CD4-positive, alpha-beta memory T cell (primary cell): Measurements from ENCODE around the gene GNAI1. TPM values are rescaled to one million over a fixed set of nuclear protein-coding genes. Genes with fewer than 3 reads are reported as not detected.
A peak's percentile ranks its signal among the peaks of the same experiment; 100 is the strongest.

Source experiments
- CTCF ChIA-PET: fragments of 350-600 bp; sonication (Branson Sonifier 250); formaldehyde crosslinking; loops from one replicate; lab custom pipeline; 2021; ENCODE audit warnings: inconsistent platforms; ENCODE audit not compliant: partially characterized antibody; lab: Charles Lee
- POLR2A ChIA-PET: fragments of 350-600 bp; sonication (Branson Sonifier 250); formaldehyde crosslinking; loops from one replicate; lab custom pipeline; 2021; ENCODE audit not compliant: partially characterized antibody; lab: Charles Lee
- DNase-seq, 5 donors: peaks; one replicate each; pipeline versions ENCODE4 v3.0.0 to v3.0.0-alpha.2; 2020 to 2022; ENCODE audit warnings: mixed read lengths in 1 of 5
- H3K27ac ChIP-seq: one replicate; pipeline ENCODE4 v1.7.0; 2013; ENCODE audit warnings: low read depth, low read length
- H3K27me3 ChIP-seq: 2 replicates; pipeline ENCODE4 v1.7.0; 2013; ENCODE audit warnings: mild to moderate bottlenecking, low read length, moderate library complexity; ENCODE audit not compliant: insufficient read depth
- H3K36me3 ChIP-seq: 2 replicates; pipeline ENCODE4 v1.7.0; 2013; ENCODE audit warnings: mild to moderate bottlenecking, low read length, moderate library complexity; ENCODE audit not compliant: insufficient read depth
- H3K4me1 ChIP-seq: 2 replicates; pipeline ENCODE4 v1.7.0; 2013; ENCODE audit warnings: mild to moderate bottlenecking, low read length, moderate library complexity; ENCODE audit not compliant: insufficient read depth
- H3K4me3 ChIP-seq, 2 donors: one replicate each; pipeline ENCODE4 v1.7.0; 2013; ENCODE audit warnings: low read length in 2 of 2, mild to moderate bottlenecking in 1 of 2
- H3K9me3 ChIP-seq, 2 donors: one replicate each; pipeline ENCODE4 v1.7.0; 2013; ENCODE audit warnings: low read length in 2 of 2, control low read depth in 1 of 2; ENCODE audit not compliant: control insufficient read depth in 1 of 2
- H3K27ac Mint-ChIP-seq, 7 donors: one replicate each; pipeline ENCODE4 v1.8.0; 2020 to 2021; ENCODE audit warnings: mixed read lengths in 7 of 7, mild to moderate bottlenecking in 6 of 7, inconsistent platforms in 3 of 7, moderate library complexity in 3 of 7
- H3K27me3 Mint-ChIP-seq, 2 donors: one replicate each; pipeline ENCODE4 v1.8.0; 2020 to 2021; ENCODE audit warnings: mixed read lengths in 2 of 2
- H3K36me3 Mint-ChIP-seq, 2 donors: one replicate each; pipeline ENCODE4 v1.8.0; 2020 to 2021; ENCODE audit warnings: mixed read lengths in 2 of 2, inconsistent platforms in 1 of 2, mild to moderate bottlenecking in 1 of 2
- H3K4me1 Mint-ChIP-seq, 4 donors: one replicate each; pipeline ENCODE4 v1.8.0; 2020 to 2021; ENCODE audit warnings: mixed read lengths in 4 of 4, mild to moderate bottlenecking in 1 of 4
- H3K4me3 Mint-ChIP-seq, 8 donors: one replicate each; pipeline ENCODE4 v1.8.0; 2020 to 2021; ENCODE audit warnings: mixed read lengths in 8 of 8, mild to moderate bottlenecking in 7 of 8, moderate library complexity in 6 of 8, inconsistent platforms in 3 of 8
- H3K9me3 Mint-ChIP-seq, 8 donors: one replicate each; pipeline ENCODE4 v1.8.0; 2020 to 2021; ENCODE audit warnings: mixed read lengths in 8 of 8, mild to moderate bottlenecking in 5 of 8, inconsistent platforms in 3 of 8, moderate library complexity in 1 of 8
- intact Hi-C: fragments of 100-400 bp; cut with micrococcal nuclease; formaldehyde crosslinking; loops from one replicate; pipeline ENCODE4 v1.15.1; 2023
- polyA plus RNA-seq, 2 donors: library from polyadenylated mRNA; unstranded; fragments of 300-500 nt; fragmentation: Illumina TruSeq; gene quantifications; one replicate each; pipeline ENCODE4 v1.2.3, GENCODE V29; 2021
- total RNA-seq, 2 experiments: library from RNA; stranded (reverse); gene quantifications; one replicate each; pipeline ENCODE4 v1.2.3, GENCODE V29; 2021

GNAI1 gene
- total and polyA plus RNA-seq, 4 experiments from 2014 or later, result 0.49 to 0.78 (median 0.60) TPM; not detected in 1

DNA sequence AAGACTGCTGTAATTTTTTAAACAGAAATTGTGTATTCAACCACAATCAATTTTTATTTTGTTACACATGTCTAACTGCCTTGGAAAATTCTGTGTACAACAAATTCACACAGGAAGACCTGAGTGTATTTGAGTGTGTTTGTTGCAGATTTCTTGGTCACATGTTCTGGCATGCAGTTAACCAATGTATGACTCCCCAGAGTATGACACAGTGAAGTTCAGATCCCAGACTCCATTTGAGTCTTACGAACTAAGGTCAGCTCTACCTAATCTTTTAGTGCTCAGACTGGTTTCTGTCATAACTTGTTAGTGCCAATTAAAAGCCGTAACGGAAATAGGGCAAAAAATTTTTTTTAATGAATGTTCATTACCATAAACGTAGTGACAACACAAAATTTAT lies 5.8 kb downstream of the GNAI1 start:
- H3K27me3 ChIP-seq, result no peaks in the 10 kb centered on the region
- ChIA-PET POLR2A (no interaction called here), CTCF (no interaction called here)
- Mint-ChIP-seq H3K4me1 (peaks cover 0 to 10% (median 5%) of the 10 kb centered on the region in 4 donors), H3K36me3 (no peaks in the 10 kb centered on the region), H3K27me3 (peaks cover 12 to 18% of the 10 kb centered on the region in 2 donors), H3K27ac (no peak overlapping the region), H3K4me3 (no peak overlapping the region), H3K9me3 (peaks cover 0 to 17% (median 4%) of the 10 kb centered on the region in 8 donors)
- no peaks in the 10 kb centered on the region for H3K4me1 ChIP-seq
- H3K27ac ChIP-seq, result no peak overlapping the region
- H3K36me3 ChIP-seq, result no peaks in the 10 kb centered on the region
- H3K9me3 ChIP-seq, result no peaks in the 10 kb centered on the region
- DNase-seq, result no peak
- intact Hi-C loops, result no loop called here
- H3K4me3 ChIP-seq, result no peak overlapping the region

DNA sequence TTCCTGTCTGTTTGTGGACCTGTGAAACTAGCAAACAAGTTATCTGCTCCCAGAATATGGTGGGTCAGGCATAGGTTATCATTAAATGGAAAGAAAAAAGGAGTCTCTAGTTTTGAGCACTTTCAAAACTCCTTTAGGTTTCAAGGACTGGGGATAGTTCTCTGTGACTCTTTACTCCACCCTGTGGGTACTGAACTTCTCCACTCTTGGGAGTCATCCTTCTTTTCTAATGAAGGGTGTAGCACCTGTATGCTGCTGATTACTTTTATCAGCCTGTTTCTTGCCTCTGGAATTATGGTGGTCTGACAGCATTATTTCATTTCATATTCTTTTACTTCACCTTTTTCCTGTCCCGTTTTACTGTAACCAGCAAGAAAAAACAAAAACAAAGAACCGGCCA lies 6.7 kb downstream of the GNAI1 start:
- H3K4me1 ChIP-seq, result no peaks in the 10 kb centered on the region
- Mint-ChIP-seq H3K9me3 (peaks cover 0 to 11% (median 4%) of the 10 kb centered on the region in 8 donors), H3K36me3 (no peaks in the 10 kb centered on the region), H3K4me3 (no peak overlapping the region), H3K27ac (no peak overlapping the region), H3K27me3 (peaks cover 7 to 13% of the 10 kb centered on the region in 2 donors), H3K4me1 (peaks cover 0 to 6% (median 0%) of the 10 kb centered on the region in 4 donors)
- H3K4me3 ChIP-seq, result no peak overlapping the region
- no peaks in the 10 kb centered on the region for H3K9me3 ChIP-seq
- ChIA-PET CTCF (no interaction called here), POLR2A (no interaction called here)
- intact Hi-C loops, result no loop called here
- no peaks in the 10 kb centered on the region for H3K36me3 ChIP-seq
- no peaks in the 10 kb centered on the region for H3K27me3 ChIP-seq
- no peak for DNase-seq
- no peak overlapping the region for H3K27ac ChIP-seq

- Mint-ChIP-seq H3K4me1 (no peaks in the 10 kb centered on the region), H3K36me3 (no peaks in the 10 kb centered on the region), H3K4me3 (no peak overlapping the region), H3K9me3 (peaks cover 0 to 7% (median 4%) of the 10 kb centered on the region in 8 donors), H3K27me3 (peaks cover 4% of the 10 kb centered on the region in 2 donors), H3K27ac (no peak overlapping the region)
- no peaks in the 10 kb centered on the region for H3K36me3 ChIP-seq
- no peaks in the 10 kb centered on the region for H3K9me3 ChIP-seq
- H3K4me3 ChIP-seq, result no peak overlapping the region
- POLR2A ChIA-PET, result no interaction called here
- intact Hi-C loops, result no loop called here
- H3K4me1 ChIP-seq, result no peaks in the 10 kb centered on the region
- H3K27ac ChIP-seq, result no peak overlapping the region
- CTCF ChIA-PET, result no interaction called here
- no peak for DNase-seq
- H3K27me3 ChIP-seq, result no peaks in the 10 kb centered on the region
Measured at GRCh38 chr7:80142853-80143580, 8.4 kb downstream of the GNAI1 start.

- Histone ChIP-seq H3K27ac (no peak overlapping the region), H3K36me3 (no peaks in the 10 kb centered on the region), H3K4me3 (no peak overlapping the region), H3K9me3 (no peaks in the 10 kb centered on the region), H3K4me1 (no peaks in the 10 kb centered on the region), H3K27me3 (no peaks in the 10 kb centered on the region)
- Mint-ChIP-seq H3K27ac (peak overlapping the region in 1 of 7 donors; percentile 75), H3K36me3 (no peaks in the 10 kb centered on the region), H3K4me1 (no peaks in the 10 kb centered on the region), H3K4me3 (no peak overlapping the region), H3K9me3 (peaks cover 0 to 8% (median 3%) of the 10 kb centered on the region in 8 donors), H3K27me3 (peaks cover 0 to 1% of the 10 kb centered on the region in 2 donors)
- ChIA-PET CTCF (no interaction called here), POLR2A (no interaction called here)
- no peak for DNase-seq
- intact Hi-C loops, result no loop called here
Measured at GRCh38 chr7:80145780-80146422, 11.3 kb downstream of the GNAI1 start.

DNA sequence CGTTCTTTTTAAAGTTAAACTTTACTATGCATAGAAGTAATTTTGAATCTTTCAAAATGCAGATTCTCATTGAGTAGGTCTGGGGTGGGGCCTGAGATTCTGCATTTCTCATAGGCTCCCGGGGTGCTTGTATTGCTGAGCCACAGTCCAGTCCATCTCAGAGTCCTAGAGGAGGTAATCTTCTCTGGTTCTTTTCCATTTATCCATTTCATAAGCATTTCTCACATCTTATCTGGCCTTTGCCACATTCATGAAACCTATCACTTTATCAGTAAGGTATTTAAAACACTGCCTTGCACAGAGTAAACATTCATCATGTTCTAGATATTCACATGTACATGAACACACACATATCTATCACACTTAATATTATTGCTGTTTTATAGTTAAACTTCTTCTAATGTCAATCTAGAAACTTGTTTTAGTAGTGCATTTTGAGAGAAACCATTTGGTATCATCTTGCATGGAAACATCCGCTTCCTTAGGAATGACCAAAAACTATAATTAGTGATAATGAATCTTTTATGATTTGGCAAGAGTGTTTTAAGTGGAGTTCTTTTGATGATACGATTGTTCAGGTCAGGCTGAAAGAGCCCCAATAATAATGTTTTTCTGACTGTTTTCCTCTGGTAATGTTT lies 12.0 kb downstream of the GNAI1 start:
- peak overlapping the region in 1 of 7 donors; percentile 8 for H3K27ac Mint-ChIP-seq
- H3K36me3 Mint-ChIP-seq, result no peaks in the 10 kb centered on the region
- H3K4me1 ChIP-seq, result no peaks in the 10 kb centered on the region
- H3K36me3 ChIP-seq, result no peaks in the 10 kb centered on the region
- H3K27me3 Mint-ChIP-seq, result no peaks in the 10 kb centered on the region
- H3K9me3 ChIP-seq, result no peaks in the 10 kb centered on the region
- CTCF ChIA-PET, result no interaction called here
- POLR2A ChIA-PET, result no interaction called here
- H3K27me3 ChIP-seq, result no peaks in the 10 kb centered on the region
- DNase-seq, result no peak
- intact Hi-C loops, result no loop called here
- no peak overlapping the region for H3K4me3 ChIP-seq
- H3K4me1 Mint-ChIP-seq, result no peaks in the 10 kb centered on the region
- peaks cover 0 to 8% (median 3%) of the 10 kb centered on the region in 8 donors for H3K9me3 Mint-ChIP-seq
- H3K4me3 Mint-ChIP-seq, result peak overlapping the region in 1 of 8 donors; percentile 11
- H3K27ac ChIP-seq, result no peak overlapping the region

DNA sequence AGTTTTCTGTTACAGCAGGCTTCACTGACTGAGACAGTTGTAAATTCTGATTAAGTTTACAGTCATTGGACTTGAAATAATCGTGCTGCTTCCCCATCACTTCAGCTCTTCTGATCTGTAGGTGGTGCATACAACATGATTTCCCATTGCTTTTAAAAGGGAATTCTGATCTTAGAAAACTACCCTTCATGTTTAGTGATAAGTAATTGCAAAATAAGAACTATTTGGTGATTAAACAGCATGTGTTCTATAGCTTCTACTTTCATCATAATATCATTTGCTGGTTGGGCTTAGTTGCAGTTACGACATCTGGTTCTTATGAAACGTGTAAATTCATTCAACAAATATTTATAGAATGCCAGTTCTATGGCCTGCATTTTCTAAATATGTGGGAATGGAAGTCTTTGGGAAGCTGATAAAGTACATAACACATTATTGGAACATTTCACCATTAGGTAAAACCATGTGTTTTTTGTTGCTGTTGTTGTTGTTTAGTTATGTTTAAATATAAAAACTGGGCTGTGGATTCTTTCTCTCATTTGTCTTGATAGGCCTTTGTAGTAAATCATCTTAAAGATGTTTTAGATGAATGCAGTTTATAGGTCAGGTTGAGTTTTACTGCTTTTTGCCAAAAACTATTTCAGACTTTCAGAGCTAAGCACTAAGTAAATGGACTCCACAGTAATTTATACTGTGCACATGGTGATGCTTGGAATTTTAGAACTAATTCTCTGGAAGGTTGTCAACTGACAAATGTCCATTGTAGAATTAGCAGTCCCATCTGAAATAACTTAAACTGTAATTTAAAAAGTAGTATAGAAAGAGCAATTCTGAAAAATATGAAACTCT lies 13.1 kb downstream of the GNAI1 start:
- intact Hi-C loops, result no loop called here
- Mint-ChIP-seq H3K4me3 (no peak overlapping the region), H3K27me3 (no peaks in the 10 kb centered on the region), H3K27ac (no peak overlapping the region), H3K4me1 (no peaks in the 10 kb centered on the region), H3K9me3 (peaks cover 0 to 12% (median 4%) of the 10 kb centered on the region in 8 donors), H3K36me3 (no peaks in the 10 kb centered on the region)
- CTCF ChIA-PET, result no interaction called here
- H3K9me3 ChIP-seq, result no peaks in the 10 kb centered on the region
- POLR2A ChIA-PET, result no interaction called here
- H3K4me3 ChIP-seq, result no peak overlapping the region
- DNase-seq, result no peak
- H3K4me1 ChIP-seq, result no peaks in the 10 kb centered on the region
- no peak overlapping the region for H3K27ac ChIP-seq
- no peaks in the 10 kb centered on the region for H3K36me3 ChIP-seq
- no peaks in the 10 kb centered on the region for H3K27me3 ChIP-seq
